ENCODE data around the gene ATAD3B. TPM values are rescaled to one million over a fixed set of nuclear protein-coding genes. Genes with fewer than 3 reads are reported as not detected.
"Not testable (repeated sequence)": the region's sequence is repeated elsewhere in the genome, so short reads cannot be mapped to it uniquely, and the experiment has no call there.

ATAD3B gene
- total RNA-seq, 2 experiments from 2014 or later, result 26.5 to 34.6 TPM

DNA sequence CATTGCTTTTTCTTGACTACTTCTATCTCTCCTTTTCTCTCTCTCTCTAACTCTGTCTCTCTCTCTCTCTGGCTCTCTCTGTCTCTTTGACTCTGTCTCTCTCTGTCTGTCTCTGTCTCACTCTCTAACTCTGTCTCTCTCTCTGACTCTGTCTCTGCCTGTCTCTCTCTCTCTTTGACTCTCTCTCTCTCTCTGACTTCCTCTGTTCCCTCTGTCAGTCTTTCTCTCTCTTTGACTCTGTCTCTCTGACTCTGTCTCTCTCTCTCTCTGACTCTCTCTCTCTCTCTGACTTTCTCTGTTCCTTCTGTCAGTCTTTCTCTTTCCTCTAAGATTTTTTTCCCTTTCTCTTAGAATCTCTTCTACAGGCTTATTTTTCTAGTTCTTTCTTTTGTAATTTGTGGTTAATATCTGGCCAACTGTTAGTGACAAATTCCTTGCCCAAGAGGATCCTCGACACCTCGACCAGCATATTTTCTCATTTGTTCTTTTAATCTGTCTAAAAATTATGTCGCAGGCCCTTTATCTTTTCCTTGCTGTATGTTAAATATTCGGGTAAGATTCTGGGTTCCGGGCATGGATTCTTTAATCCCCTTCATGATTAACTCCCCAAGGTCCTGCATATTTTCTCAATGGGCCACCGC lies 22.3 kb upstream of the ATAD3B start, which contains the start of gene ATAD3C:
TSS of gene ATAD3C (plus strand) at position 591 of the 641 bp plus-strand sequence. CDS start 995 bp downstream, outside the sequence.
- Mint-ChIP-seq H3K4me3 (no peak within 1 kb of the TSS), H3K9me3 (no peaks in the 10 kb centered on the region), H3K27me3 (no peaks in the 10 kb centered on the region), H3K36me3 (ENCODE audit: low read depth) (no peaks in the 10 kb centered on the region), H3K4me1 (no peaks in the 10 kb centered on the region), H3K27ac (no peak within 1 kb of the TSS)
- no peak for DNase-seq
- ChIA-PET POLR2A (no interaction called here), CTCF (no interaction called here)

GRCh38 chr1:1450616-1451015 lies 20.9 kb upstream of the ATAD3B start:
- H3K9me3 Mint-ChIP-seq; H3K4me1 Mint-ChIP-seq; POLR2A ChIA-PET; H3K36me3 Mint-ChIP-seq (ENCODE audit: low read depth); DNase-seq; H3K27me3 Mint-ChIP-seq; H3K27ac Mint-ChIP-seq; H3K4me3 Mint-ChIP-seq: not testable (repeated sequence)
- CTCF ChIA-PET, result interaction anchor here (0.6 to 0.7 kb wide), 2 partner anchors 80 to 167 kb away, joined by 3 to 4 read pairs; no protein-coding TSS in a partner anchor

DNA sequence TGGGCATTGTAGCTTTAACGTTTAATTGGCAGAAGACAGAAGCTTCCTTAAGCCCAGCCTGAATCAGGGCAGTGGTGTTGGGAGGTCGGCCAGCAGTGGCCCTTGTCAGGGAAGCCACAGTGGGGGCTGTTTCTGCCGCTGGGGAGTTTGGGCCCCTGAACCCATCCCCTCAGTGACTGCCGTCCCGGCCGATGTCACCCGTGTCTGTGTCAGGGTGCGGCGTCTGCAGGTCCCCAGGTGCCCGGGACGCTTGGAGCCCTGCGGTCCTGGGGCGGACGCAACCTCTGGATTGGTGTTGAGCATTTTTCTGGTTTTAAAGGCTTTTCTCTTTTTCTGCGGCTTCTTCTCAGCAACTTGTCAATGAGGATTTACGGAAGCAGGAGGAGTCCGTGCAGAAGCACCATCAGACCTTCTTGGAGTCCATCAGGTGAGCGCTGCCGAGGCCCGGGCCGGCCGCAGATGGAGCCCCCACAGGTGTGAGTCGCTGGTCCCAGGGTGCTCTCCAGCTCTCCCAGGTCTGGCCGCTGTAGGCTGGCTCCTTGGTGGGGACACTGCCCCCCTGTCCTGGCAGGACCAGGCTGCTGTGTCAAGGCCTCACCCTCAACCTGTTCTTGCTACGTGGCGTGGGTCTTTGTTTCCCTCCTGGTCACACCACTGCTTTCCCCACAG lies 19.7 kb upstream of the ATAD3B start:
- ChIA-PET POLR2A (no interaction called here), CTCF (no interaction called here)
- H3K27ac Mint-ChIP-seq, result no peak overlapping the region
- H3K9me3 Mint-ChIP-seq, result no peaks in the 10 kb centered on the region
- H3K4me1 Mint-ChIP-seq, result no peaks in the 10 kb centered on the region
- H3K36me3 Mint-ChIP-seq (ENCODE audit: low read depth), result no peaks in the 10 kb centered on the region
- no peak for DNase-seq
- H3K27me3 Mint-ChIP-seq, result no peaks in the 10 kb centered on the region
- H3K4me3 Mint-ChIP-seq, result no peak overlapping the region

GRCh38 chr1:1452365-1452739 lies 19.2 kb upstream of the ATAD3B start:
- CTCF ChIA-PET; DNase-seq; H3K36me3 Mint-ChIP-seq (ENCODE audit: low read depth); H3K4me1 Mint-ChIP-seq; H3K4me3 Mint-ChIP-seq; H3K27ac Mint-ChIP-seq; H3K27me3 Mint-ChIP-seq; H3K9me3 Mint-ChIP-seq; POLR2A ChIA-PET: not testable (repeated sequence)

DNA sequence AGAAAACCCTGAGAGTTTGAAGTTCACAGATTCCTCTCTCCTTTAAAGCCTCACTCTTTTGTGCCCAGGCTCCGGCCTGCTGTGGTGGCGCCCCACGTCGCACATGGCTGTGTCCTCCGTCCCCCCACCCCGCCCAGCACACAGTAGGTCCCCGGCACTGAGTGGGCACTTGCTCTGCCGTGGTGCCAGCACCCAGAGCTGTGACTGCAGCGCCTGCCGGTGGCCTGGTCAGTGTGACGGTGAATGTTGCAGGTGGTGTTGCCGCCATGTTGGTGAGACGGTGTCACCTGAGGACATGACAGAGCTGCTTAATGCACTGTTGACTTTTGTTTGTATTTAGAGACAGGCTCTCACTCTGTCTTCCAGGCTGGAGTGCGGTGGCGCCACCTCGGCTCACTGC lies 18.7 kb upstream of the ATAD3B start:
- Mint-ChIP-seq H3K4me3 (no peak overlapping the region), H3K27ac (no peak overlapping the region), H3K27me3 (no peaks in the 10 kb centered on the region), H3K4me1 (no peaks in the 10 kb centered on the region), H3K36me3 (ENCODE audit: low read depth) (no peaks in the 10 kb centered on the region), H3K9me3 (no peaks in the 10 kb centered on the region)
- ChIA-PET CTCF (no interaction called here), POLR2A (no interaction called here)
- DNase-seq, result no peak

GRCh38 chr1:1454286-1455056 lies 17.1 kb upstream of the ATAD3B start:
- POLR2A ChIA-PET; CTCF ChIA-PET; H3K4me3 Mint-ChIP-seq; H3K9me3 Mint-ChIP-seq; H3K27me3 Mint-ChIP-seq; H3K4me1 Mint-ChIP-seq; H3K27ac Mint-ChIP-seq; DNase-seq; H3K36me3 Mint-ChIP-seq (ENCODE audit: low read depth): not testable (repeated sequence)

GRCh38 chr1:1455366-1455884 lies 16.1 kb upstream of the ATAD3B start:
- ChIA-PET POLR2A (no interaction called here), CTCF (no interaction called here)
- H3K27ac Mint-ChIP-seq, result no peak overlapping the region
- DNase-seq, result no peak
- H3K4me1 Mint-ChIP-seq, result no peaks in the 10 kb centered on the region
- H3K9me3 Mint-ChIP-seq, result no peaks in the 10 kb centered on the region
- no peaks in the 10 kb centered on the region for H3K27me3 Mint-ChIP-seq
- no peaks in the 10 kb centered on the region for H3K36me3 Mint-ChIP-seq (ENCODE audit: low read depth)
- no peak overlapping the region for H3K4me3 Mint-ChIP-seq

DNA sequence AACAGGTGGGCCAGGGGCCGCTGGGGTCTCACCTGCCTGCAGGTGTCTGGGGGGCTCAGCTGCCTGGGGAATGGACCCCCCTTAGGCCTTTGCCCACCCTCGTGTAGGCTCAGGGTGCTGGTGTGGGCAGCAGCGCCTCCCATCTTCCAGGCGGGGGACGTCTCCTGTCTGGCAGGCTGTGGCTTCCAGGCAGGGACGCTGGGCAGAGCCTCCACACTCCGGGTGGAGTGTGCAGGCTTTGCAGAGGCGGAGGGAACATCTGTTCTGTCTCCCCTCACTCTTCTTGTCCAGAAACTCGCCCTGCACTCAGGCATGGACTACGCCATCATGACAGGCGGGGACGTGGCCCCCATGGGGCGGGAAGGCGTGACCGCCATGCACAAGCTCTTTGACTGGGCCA lies 15.6 kb upstream of the ATAD3B start:
- H3K27me3 Mint-ChIP-seq; DNase-seq; H3K9me3 Mint-ChIP-seq; POLR2A ChIA-PET; H3K27ac Mint-ChIP-seq; H3K4me1 Mint-ChIP-seq; H3K4me3 Mint-ChIP-seq; H3K36me3 Mint-ChIP-seq (ENCODE audit: low read depth); CTCF ChIA-PET: not testable (repeated sequence)

- POLR2A ChIA-PET, result interaction anchor here (0.6 kb wide), 1 partner anchor 1365 kb away, joined by 3 read pairs; no protein-coding TSS in a partner anchor
- H3K27ac Mint-ChIP-seq; H3K36me3 Mint-ChIP-seq (ENCODE audit: low read depth); DNase-seq; H3K27me3 Mint-ChIP-seq; CTCF ChIA-PET; H3K4me1 Mint-ChIP-seq; H3K4me3 Mint-ChIP-seq; H3K9me3 Mint-ChIP-seq: not testable (repeated sequence)
These were observed 14.8 kb upstream of the ATAD3B start for GRCh38 chr1:1456683-1457255.

- H3K4me1 Mint-ChIP-seq; H3K9me3 Mint-ChIP-seq; H3K27me3 Mint-ChIP-seq; H3K27ac Mint-ChIP-seq; DNase-seq; POLR2A ChIA-PET; H3K4me3 Mint-ChIP-seq; H3K36me3 Mint-ChIP-seq (ENCODE audit: low read depth); CTCF ChIA-PET: not testable (repeated sequence)
These were observed 12.4 kb upstream of the ATAD3B start for GRCh38 chr1:1459156-1459555.

DNA sequence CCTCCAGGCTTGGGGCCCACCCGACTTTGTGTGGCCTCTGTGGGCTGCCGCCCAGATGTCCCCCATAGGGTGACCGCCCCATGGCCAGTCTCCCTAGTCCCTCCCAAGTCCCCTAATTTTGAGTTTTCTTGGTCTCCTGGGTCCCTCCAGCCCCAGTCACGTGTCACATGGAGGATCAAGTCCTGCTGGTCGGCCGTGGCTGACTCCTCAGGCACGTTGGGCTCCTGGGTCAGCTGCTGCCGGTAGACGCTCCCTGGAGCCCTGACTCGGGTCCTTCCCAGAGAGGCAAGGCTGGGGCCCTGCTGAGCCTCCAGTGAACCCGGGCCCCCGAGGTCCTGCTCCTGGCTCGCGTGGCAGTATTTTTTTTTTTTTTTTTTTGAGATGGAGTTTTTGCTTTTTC lies 11.9 kb upstream of the ATAD3B start:
- POLR2A ChIA-PET; H3K36me3 Mint-ChIP-seq (ENCODE audit: low read depth); H3K27ac Mint-ChIP-seq; DNase-seq; H3K9me3 Mint-ChIP-seq; H3K4me3 Mint-ChIP-seq; H3K4me1 Mint-ChIP-seq; CTCF ChIA-PET; H3K27me3 Mint-ChIP-seq: not testable (repeated sequence)

GRCh38 chr1:1460540-1461130 lies 10.9 kb upstream of the ATAD3B start:
- H3K27me3 Mint-ChIP-seq, result no peaks in the 10 kb centered on the region
- H3K9me3 Mint-ChIP-seq, result no peaks in the 10 kb centered on the region
- H3K4me1 Mint-ChIP-seq, result peaks cover under 1% of the 10 kb centered on the region
- no peak overlapping the region for H3K27ac Mint-ChIP-seq
- ChIA-PET POLR2A (no interaction called here), CTCF (no interaction called here)
- H3K36me3 Mint-ChIP-seq (ENCODE audit: low read depth), result no peaks in the 10 kb centered on the region
- no peak for DNase-seq
- H3K4me3 Mint-ChIP-seq, result no peak overlapping the region

GRCh38 chr1:1461721-1462317 lies 9.7 kb upstream of the ATAD3B start:
- no peak overlapping the region for H3K4me3 Mint-ChIP-seq

More at GRCh38 chr1:1461721-1462317, 9.7 kb upstream of the ATAD3B start:
- H3K36me3 Mint-ChIP-seq (ENCODE audit: low read depth), result no peaks in the 10 kb centered on the region
- peak overlapping the region; percentile 31 for H3K27ac Mint-ChIP-seq
- H3K27me3 Mint-ChIP-seq, result peaks cover 2% of the 10 kb centered on the region
- ChIA-PET CTCF (no interaction called here), POLR2A (no interaction called here)
- H3K9me3 Mint-ChIP-seq, result no peaks in the 10 kb centered on the region
- no peak for DNase-seq
- peaks cover 2% of the 10 kb centered on the region for H3K4me1 Mint-ChIP-seq

Data from activated CD4-positive, alpha-beta T cell treated with anti-CD3 and anti-CD28 coated beads, Interleukin-2, amount 10 ng/mL, durations not matched to agents 7 days and 5 days (primary cell).